ENCODE measurements around the gene RTF1. TPM values are rescaled to one million over a fixed set of nuclear protein-coding genes. Genes with fewer than 3 reads are reported as not detected.

Gene RTF1
- total RNA-seq, 1 donor from 2014 or later: 27.9 TPM

DNA sequence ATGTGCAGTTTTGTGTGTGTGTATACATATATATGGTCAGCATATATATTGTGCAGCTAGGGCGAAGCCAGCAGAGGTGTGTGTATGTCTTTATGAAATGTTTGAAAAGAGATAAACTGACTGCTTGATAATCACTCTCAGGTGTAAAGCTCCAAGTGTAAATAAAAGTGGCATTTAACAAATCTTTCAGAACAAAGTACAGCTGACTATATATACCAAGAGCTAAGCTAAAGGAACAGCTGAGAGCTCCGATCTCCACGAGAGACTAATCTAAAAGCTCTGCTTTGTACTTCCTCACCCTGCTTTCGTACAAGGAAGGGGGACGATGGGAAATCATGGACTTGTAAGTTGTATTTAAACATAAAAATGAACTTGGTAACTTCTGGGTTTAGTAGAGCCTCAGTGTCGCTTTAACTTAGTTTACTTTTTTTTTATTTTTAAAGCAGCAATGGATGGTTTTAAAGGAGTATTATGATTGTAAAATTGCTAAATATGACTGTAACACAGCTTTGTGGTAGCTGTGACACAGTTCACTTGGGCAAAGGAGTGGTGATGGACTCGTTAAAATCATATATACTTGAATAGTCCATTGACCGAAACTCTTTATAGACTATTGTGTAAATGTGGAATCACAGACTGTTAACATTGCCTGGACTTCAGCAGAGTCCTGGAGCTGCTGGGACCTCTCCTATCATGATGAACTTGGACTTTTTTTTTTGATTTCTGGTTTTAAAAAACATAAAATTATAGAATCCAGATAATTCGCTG, 65.4 kb downstream of the RTF1 start:
- TF ChIP-seq, protein P1, sequence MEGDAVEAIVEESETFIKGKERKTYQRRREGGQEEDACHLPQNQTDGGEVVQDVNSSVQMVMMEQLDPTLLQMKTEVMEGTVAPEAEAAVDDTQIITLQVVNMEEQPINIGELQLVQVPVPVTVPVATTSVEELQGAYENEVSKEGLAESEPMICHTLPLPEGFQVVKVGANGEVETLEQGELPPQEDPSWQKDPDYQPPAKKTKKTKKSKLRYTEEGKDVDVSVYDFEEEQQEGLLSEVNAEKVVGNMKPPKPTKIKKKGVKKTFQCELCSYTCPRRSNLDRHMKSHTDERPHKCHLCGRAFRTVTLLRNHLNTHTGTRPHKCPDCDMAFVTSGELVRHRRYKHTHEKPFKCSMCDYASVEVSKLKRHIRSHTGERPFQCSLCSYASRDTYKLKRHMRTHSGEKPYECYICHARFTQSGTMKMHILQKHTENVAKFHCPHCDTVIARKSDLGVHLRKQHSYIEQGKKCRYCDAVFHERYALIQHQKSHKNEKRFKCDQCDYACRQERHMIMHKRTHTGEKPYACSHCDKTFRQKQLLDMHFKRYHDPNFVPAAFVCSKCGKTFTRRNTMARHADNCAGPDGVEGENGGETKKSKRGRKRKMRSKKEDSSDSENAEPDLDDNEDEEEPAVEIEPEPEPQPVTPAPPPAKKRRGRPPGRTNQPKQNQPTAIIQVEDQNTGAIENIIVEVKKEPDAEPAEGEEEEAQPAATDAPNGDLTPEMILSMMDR (IDR thresholded peaks at IDR 0.05; ENCODE audit: insufficient read depth, low read length, poor library complexity, severe bottlenecking): no peak
- no peak overlapping the region for H3K4me3 ChIP-seq (ENCODE audit: low read depth, low read length)
- no peaks in the 10 kb centered on the region for H3K36me3 ChIP-seq (ENCODE audit: control insufficient read depth, insufficient read depth, low read length)
- no peak for DNase-seq (ENCODE audit: low read depth)
- H3K27me3 ChIP-seq (ENCODE audit: control insufficient read depth, insufficient read depth, low read length): no peaks in the 10 kb centered on the region

- no peak overlapping the region for H3K4me3 ChIP-seq (ENCODE audit: low read depth, low read length)
- H3K36me3 ChIP-seq (ENCODE audit: control insufficient read depth, insufficient read depth, low read length): no peaks in the 10 kb centered on the region
- no peak for DNase-seq (ENCODE audit: low read depth)
- TF ChIP-seq, protein P1 (IDR thresholded peaks at IDR 0.05; ENCODE audit: insufficient read depth, low read length, poor library complexity, severe bottlenecking): no peak
- H3K27me3 ChIP-seq (ENCODE audit: control insufficient read depth, insufficient read depth, low read length): no peaks in the 10 kb centered on the region
These were observed 66.2 kb downstream of the RTF1 start for GRCh38 chr15:41483115-41483514.

DNA sequence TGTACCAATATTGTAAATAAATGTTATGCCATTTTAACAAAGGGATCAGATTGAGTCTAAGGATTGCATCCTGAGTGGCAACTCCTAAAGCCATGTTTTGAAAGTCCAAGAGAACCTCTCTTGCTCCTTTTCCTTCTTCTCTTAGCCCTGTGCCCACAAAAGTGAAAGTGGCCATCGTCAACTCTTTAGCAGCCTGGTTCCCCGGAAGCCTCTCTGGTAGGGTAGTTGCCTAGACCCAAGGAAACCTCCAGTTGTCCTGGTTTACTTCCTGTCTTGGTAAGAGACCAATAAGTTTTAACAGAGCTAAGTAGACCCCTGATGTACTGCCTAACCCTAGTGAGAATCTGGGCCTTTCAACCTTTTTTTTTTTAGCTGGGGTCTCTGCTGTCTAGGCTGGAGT, 66.6 kb downstream of the RTF1 start:
- TF ChIP-seq, protein P1 (IDR thresholded peaks at IDR 0.05; ENCODE audit: insufficient read depth, low read length, poor library complexity, severe bottlenecking): no peak
- Histone ChIP-seq H3K36me3 (ENCODE audit: control insufficient read depth, insufficient read depth, low read length) (no peaks in the 10 kb centered on the region), H3K27me3 (ENCODE audit: control insufficient read depth, insufficient read depth, low read length) (no peaks in the 10 kb centered on the region), H3K4me3 (ENCODE audit: low read depth, low read length) (no peak overlapping the region)
- DNase-seq (ENCODE audit: low read depth): no peak

GRCh38 chr15:41484937-41485625, 68.2 kb downstream of the RTF1 start:
- Histone ChIP-seq H3K4me3 (ENCODE audit: low read depth, low read length) (no peak overlapping the region), H3K27me3 (ENCODE audit: control insufficient read depth, insufficient read depth, low read length) (no peaks in the 10 kb centered on the region), H3K36me3 (ENCODE audit: control insufficient read depth, insufficient read depth, low read length) (no peaks in the 10 kb centered on the region)
- no peak for DNase-seq (ENCODE audit: low read depth)
- TF ChIP-seq, protein P1 (IDR thresholded peaks at IDR 0.05; ENCODE audit: insufficient read depth, low read length, poor library complexity, severe bottlenecking): no peak

- DNase-seq (ENCODE audit: low read depth): no peak
- no peak overlapping the region for H3K4me3 ChIP-seq (ENCODE audit: low read depth, low read length)
These were observed 69.4 kb downstream of the RTF1 start for GRCh38 chr15:41486286-41486685.

More at GRCh38 chr15:41486286-41486685, 69.4 kb downstream of the RTF1 start:
- TF ChIP-seq, protein P1 (IDR thresholded peaks at IDR 0.05; ENCODE audit: insufficient read depth, low read length, poor library complexity, severe bottlenecking): no peak
- Histone ChIP-seq H3K27me3 (ENCODE audit: control insufficient read depth, insufficient read depth, low read length) (no peaks in the 10 kb centered on the region), H3K36me3 (ENCODE audit: control insufficient read depth, insufficient read depth, low read length) (no peaks in the 10 kb centered on the region)
